Memory B cell (primary cell): ENCODE measurements around the gene PUS1.
"Not testable (repeated sequence)": the region's sequence is repeated elsewhere in the genome, so short reads cannot be mapped to it uniquely, and the experiment has no call there.

Experiments
- ATAC-seq: fragments of 150-1000 bp; cut with Tn5 transposase; 2 replicates; pipeline ENCODE4 v1.10.0; 2021; ENCODE audit warnings: low read depth, mild to moderate bottlenecking, moderate library complexity
- DNase-seq, 2 donors: peaks; one replicate each; pipeline ENCODE4 v3.0.0; 2022; ENCODE audit warnings: low spot score in 2 of 2
- H3K27ac Mint-ChIP-seq: one replicate; pipeline ENCODE4 v1.8.0; 2022; ENCODE audit warnings: mild to moderate bottlenecking, moderate library complexity, mixed read lengths
- H3K27me3 Mint-ChIP-seq: one replicate; pipeline ENCODE4 v1.8.0; 2022; ENCODE audit warnings: mixed read lengths
- H3K36me3 Mint-ChIP-seq: one replicate; pipeline ENCODE4 v1.8.0; 2022; ENCODE audit warnings: mild to moderate bottlenecking, mixed read lengths
- H3K4me1 Mint-ChIP-seq: one replicate; pipeline ENCODE4 v1.8.0; 2022; ENCODE audit warnings: mixed read lengths
- H3K4me3 Mint-ChIP-seq: one replicate; pipeline ENCODE4 v1.8.0; 2022; ENCODE audit warnings: mild to moderate bottlenecking, moderate library complexity, mixed read lengths
- H3K9me3 Mint-ChIP-seq: one replicate; pipeline ENCODE4 v1.8.0; 2022; ENCODE audit warnings: mixed read lengths

Gene PUS1

GRCh38 chr12:131947482-131948027 is 18.5 kb downstream of the PUS1 start:
- H3K4me1 Mint-ChIP-seq = peaks cover 9% of the 10 kb centered on the region
- H3K9me3 Mint-ChIP-seq = peaks cover 2% of the 10 kb centered on the region
- H3K27me3 Mint-ChIP-seq = no peaks in the 10 kb centered on the region
- DNase-seq = no peak
- H3K36me3 Mint-ChIP-seq = peaks cover 9% of the 10 kb centered on the region
- ATAC-seq = no peak
- H3K27ac Mint-ChIP-seq = no peak overlapping the region
- H3K4me3 Mint-ChIP-seq = no peak overlapping the region

GRCh38 chr12:131948166-131948712 is 19.2 kb downstream of the PUS1 start:
- H3K27me3 Mint-ChIP-seq = no peaks in the 10 kb centered on the region
- peaks cover 2% of the 10 kb centered on the region for H3K9me3 Mint-ChIP-seq
- no peak overlapping the region for H3K4me3 Mint-ChIP-seq
- H3K4me1 Mint-ChIP-seq = peaks cover 15% of the 10 kb centered on the region
- peaks cover 7% of the 10 kb centered on the region for H3K36me3 Mint-ChIP-seq
- ATAC-seq (no peak), DNase-seq (no peak)
- H3K27ac Mint-ChIP-seq = peak overlapping the region; percentile 68

- Mint-ChIP-seq H3K4me1 (peaks cover 17% of the 10 kb centered on the region), H3K27ac (peak overlapping the region; percentile 68), H3K4me3 (peak overlapping the region; percentile 80)
- DNase-seq, H3K9me3 Mint-ChIP-seq, ATAC-seq, H3K36me3 Mint-ChIP-seq, H3K27me3 Mint-ChIP-seq: not testable (repeated sequence)
These were observed 19.8 kb downstream of the PUS1 start for GRCh38 chr12:131948713-131949430.

- peak within 1 kb of the TSS; percentile 68 for H3K27ac Mint-ChIP-seq
- DNase-seq = peak; percentile 84 to 89
- peaks cover 17% of the 10 kb centered on the region for H3K4me1 Mint-ChIP-seq
- H3K9me3 Mint-ChIP-seq = peaks cover 2% of the 10 kb centered on the region
- ATAC-seq = peak; percentile 90
- no peaks in the 10 kb centered on the region for H3K27me3 Mint-ChIP-seq
- H3K36me3 Mint-ChIP-seq = peaks cover 4% of the 10 kb centered on the region
- peak within 1 kb of the TSS; percentile 90 for H3K4me3 Mint-ChIP-seq
These were observed 20.5 kb downstream of the PUS1 start, which contains the start of gene EP400 for GRCh38 chr12:131949431-131950181. Gene EP400 (plus strand): TSS chr12:131949942. CDS start chr12:131960620, 10,678 bp downstream.

- Mint-ChIP-seq H3K9me3 (no peaks in the 10 kb centered on the region), H3K27ac (no peak overlapping the region), H3K4me1 (peaks cover 17% of the 10 kb centered on the region), H3K4me3 (peak overlapping the region; percentile 90), H3K36me3 (no peaks in the 10 kb centered on the region), H3K27me3 (no peaks in the 10 kb centered on the region)
- peak; percentile 10 for ATAC-seq
- peak; percentile 23 to 38 for DNase-seq
These were observed 21.3 kb downstream of the PUS1 start for GRCh38 chr12:131950182-131950913.

- ATAC-seq, H3K9me3 Mint-ChIP-seq: not testable (repeated sequence)
These were observed 24.7 kb downstream of the PUS1 start for GRCh38 chr12:131953810-131954209.

GRCh38 chr12:131954460-131954859 is 25.4 kb downstream of the PUS1 start:
- not testable (repeated sequence) for H3K4me3 Mint-ChIP-seq, H3K27ac Mint-ChIP-seq, H3K36me3 Mint-ChIP-seq, ATAC-seq, H3K9me3 Mint-ChIP-seq, H3K27me3 Mint-ChIP-seq, DNase-seq
- H3K4me1 Mint-ChIP-seq = peaks cover 34% of the 10 kb centered on the region

More at GRCh38 chr12:131953810-131954209, 24.7 kb downstream of the PUS1 start:
- H3K4me1 Mint-ChIP-seq = peaks cover 27% of the 10 kb centered on the region
- not testable (repeated sequence) for H3K4me3 Mint-ChIP-seq, H3K36me3 Mint-ChIP-seq, H3K27ac Mint-ChIP-seq, H3K27me3 Mint-ChIP-seq, DNase-seq

- no peak for DNase-seq
- Mint-ChIP-seq H3K27ac (peak overlapping the region; percentile 63), H3K27me3 (no peaks in the 10 kb centered on the region), H3K4me1 (peaks cover 34% of the 10 kb centered on the region), H3K4me3 (no peak overlapping the region), H3K9me3 (no peaks in the 10 kb centered on the region), H3K36me3 (peaks cover 12% of the 10 kb centered on the region)
- no peak for ATAC-seq
These were observed 30.0 kb downstream of the PUS1 start for GRCh38 chr12:131959116-131959515.

- Mint-ChIP-seq H3K36me3 (peaks cover 14% of the 10 kb centered on the region), H3K27me3 (no peaks in the 10 kb centered on the region), H3K4me1 (peaks cover 34% of the 10 kb centered on the region), H3K27ac (peak overlapping the region; percentile 63), H3K9me3 (no peaks in the 10 kb centered on the region), H3K4me3 (no peak overlapping the region)
- DNase-seq (no peak), ATAC-seq (no peak)
These were observed 30.8 kb downstream of the PUS1 start for GRCh38 chr12:131959641-131960589.

GRCh38 chr12:131960590-131961325 is 31.7 kb downstream of the PUS1 start:
- not testable (repeated sequence) for H3K9me3 Mint-ChIP-seq, H3K4me3 Mint-ChIP-seq, ATAC-seq, DNase-seq, H3K27ac Mint-ChIP-seq, H3K27me3 Mint-ChIP-seq
- Mint-ChIP-seq H3K36me3 (peaks cover 16% of the 10 kb centered on the region), H3K4me1 (peaks cover 37% of the 10 kb centered on the region)

- not testable (repeated sequence) for H3K4me3 Mint-ChIP-seq, H3K9me3 Mint-ChIP-seq, ATAC-seq, DNase-seq, H3K27me3 Mint-ChIP-seq
- Mint-ChIP-seq H3K36me3 (peaks cover 14% of the 10 kb centered on the region), H3K4me1 (peaks cover 34% of the 10 kb centered on the region), H3K27ac (peak overlapping the region; percentile 73)
These were observed 32.3 kb downstream of the PUS1 start for GRCh38 chr12:131961328-131961727.

GRCh38 chr12:131962069-131962468 is 33.0 kb downstream of the PUS1 start:
- no peak for DNase-seq
- Mint-ChIP-seq H3K27me3 (no peaks in the 10 kb centered on the region), H3K9me3 (no peaks in the 10 kb centered on the region), H3K4me1 (peaks cover 31% of the 10 kb centered on the region), H3K27ac (peak overlapping the region; percentile 73), H3K36me3 (peaks cover 14% of the 10 kb centered on the region), H3K4me3 (no peak overlapping the region)
- no peak for ATAC-seq
